Gastroesophageal sphincter (tissue), 3 donors: Measurements from ENCODE around the gene PPP1R12C.

ENCODE experiments used
- POLR2AphosphoS5 ChIP-seq: sonication (generic); formaldehyde crosslinking; IDR thresholded peaks from one replicate; pipeline ENCODE4 v1.6.1; 2017; ENCODE audit warnings: antibody characterized with exemption
- TF ChIP-seq, protein P1 (sequence below), 4 experiments: fragments of 200-600 bp in 2 of 4; fragments of 450-650 bp in 2 of 4; sonication (generic) in 1 of 4; IDR thresholded peaks; one replicate each; pipeline ENCODE4 v1.5.1; 2017 to 2019; ENCODE audit warnings: antibody characterized with exemption in 4 of 4, mild to moderate bottlenecking in 2 of 4, moderate library complexity in 2 of 4

DNA sequence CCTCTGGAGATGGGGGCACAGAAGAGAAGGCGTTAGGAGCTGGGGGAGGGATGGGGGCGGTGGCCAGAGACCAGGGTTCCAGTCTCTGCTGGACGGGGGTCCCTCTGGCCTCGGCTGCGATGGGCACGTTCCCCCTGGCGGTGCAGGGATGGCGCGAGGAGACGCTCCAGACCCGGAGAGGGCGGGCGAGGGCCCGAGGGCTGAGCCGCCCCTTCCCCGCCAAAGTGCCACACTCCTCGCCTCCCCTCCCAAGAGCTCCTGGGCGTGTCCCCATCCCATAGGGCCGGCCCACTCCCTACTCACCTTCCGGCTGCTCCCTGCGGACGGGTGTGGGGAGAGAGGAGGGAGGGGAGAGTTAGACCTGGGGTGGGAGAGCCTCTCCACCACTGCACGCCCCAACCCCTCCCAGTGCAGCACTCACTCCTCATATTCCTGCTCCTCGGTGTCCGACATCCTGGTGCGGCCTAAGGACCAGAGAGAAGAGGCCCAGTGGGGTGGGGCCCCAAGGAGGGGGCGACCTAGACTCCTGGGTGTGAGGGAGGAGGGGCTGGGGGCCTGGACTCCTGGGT, 29.4 kb upstream of the PPP1R12C start:
- TF ChIP-seq, protein P1, sequence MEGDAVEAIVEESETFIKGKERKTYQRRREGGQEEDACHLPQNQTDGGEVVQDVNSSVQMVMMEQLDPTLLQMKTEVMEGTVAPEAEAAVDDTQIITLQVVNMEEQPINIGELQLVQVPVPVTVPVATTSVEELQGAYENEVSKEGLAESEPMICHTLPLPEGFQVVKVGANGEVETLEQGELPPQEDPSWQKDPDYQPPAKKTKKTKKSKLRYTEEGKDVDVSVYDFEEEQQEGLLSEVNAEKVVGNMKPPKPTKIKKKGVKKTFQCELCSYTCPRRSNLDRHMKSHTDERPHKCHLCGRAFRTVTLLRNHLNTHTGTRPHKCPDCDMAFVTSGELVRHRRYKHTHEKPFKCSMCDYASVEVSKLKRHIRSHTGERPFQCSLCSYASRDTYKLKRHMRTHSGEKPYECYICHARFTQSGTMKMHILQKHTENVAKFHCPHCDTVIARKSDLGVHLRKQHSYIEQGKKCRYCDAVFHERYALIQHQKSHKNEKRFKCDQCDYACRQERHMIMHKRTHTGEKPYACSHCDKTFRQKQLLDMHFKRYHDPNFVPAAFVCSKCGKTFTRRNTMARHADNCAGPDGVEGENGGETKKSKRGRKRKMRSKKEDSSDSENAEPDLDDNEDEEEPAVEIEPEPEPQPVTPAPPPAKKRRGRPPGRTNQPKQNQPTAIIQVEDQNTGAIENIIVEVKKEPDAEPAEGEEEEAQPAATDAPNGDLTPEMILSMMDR (IDR thresholded peaks at IDR 0.05): no peak
- TF ChIP-seq POLR2AphosphoS5: no peak
